OCI-LY7 (cell line): ENCODE data around the gene GRIA4. TPM values are rescaled to one million over a fixed set of nuclear protein-coding genes. Genes with fewer than 3 reads are reported as not detected.

Source experiments
- BruUV-seq: library from RNA; stranded (reverse); fragments of 400-500 nt; replicated peaks from 2 replicates; lab custom pipeline; 2021; lab: Mats Ljungman, UMichigan
- CTCF ChIA-PET: fragments of 300-600 bp; sonication (Branson Sonifier 250); formaldehyde crosslinking; loops from one replicate; lab custom pipeline; 2022; ENCODE audit warnings: antibody characterized with exemption; ENCODE audit not compliant: unreplicated experiment; lab: Charles Lee
- POLR2A ChIA-PET: fragments of 300-600 bp; sonication (Branson Sonifier 250); formaldehyde crosslinking; loops from one replicate; lab custom pipeline; 2022; ENCODE audit warnings: antibody characterized with exemption; lab: Charles Lee
- DNase-seq: peaks from one replicate; pipeline ENCODE4 v3.0.0-alpha.2; 2015; ENCODE audit warnings: low spot score
- H2AFZ ChIP-seq: fragments of 200-600 bp; sonication (generic), shearing (Covaris generic); 2 replicates; pipeline ENCODE4 v1.6.1; 2014; ENCODE audit warnings: mild to moderate bottlenecking, antibody characterized with exemption, low read length, moderate library complexity
- H3K27ac ChIP-seq: fragments of 200-600 bp; sonication (generic); 2 replicates; pipeline ENCODE4 v1.5.1; 2014; ENCODE audit warnings: mixed run types, low read depth, mild to moderate bottlenecking, moderate library complexity, low read length, inconsistent platforms; ENCODE audit not compliant: poor library complexity, severe bottlenecking
- H3K36me3 ChIP-seq: fragments of 200-600 bp; sonication (generic); 2 replicates; pipeline ENCODE4 v1.6.1; 2014; ENCODE audit warnings: mild to moderate bottlenecking, antibody characterized with exemption, low read length, moderate library complexity, mixed read lengths; ENCODE audit not compliant: insufficient read depth
- H3K4me1 ChIP-seq: fragments of 200-600 bp; sonication (generic); 2 replicates; pipeline ENCODE4 v1.5.1; 2014; ENCODE audit warnings: mild to moderate bottlenecking, low read length; ENCODE audit not compliant: insufficient read depth, poor library complexity, severe bottlenecking
- H3K4me2 ChIP-seq: fragments of 200-600 bp; sonication (generic); 2 replicates; pipeline ENCODE4 v1.6.1; 2014; ENCODE audit warnings: mild to moderate bottlenecking, low read length
- H3K4me3 ChIP-seq: fragments of 200-600 bp; sonication (generic); 2 replicates; pipeline ENCODE4 v1.5.1; 2014; ENCODE audit warnings: mild to moderate bottlenecking, low read depth, low read length; ENCODE audit not compliant: poor library complexity, severe bottlenecking
- H3K79me2 ChIP-seq: fragments of 200-600 bp; sonication (generic); 2 replicates; pipeline ENCODE4 v1.6.1; 2016; ENCODE audit warnings: low read depth, mild to moderate bottlenecking, low read length, moderate library complexity, mixed read lengths; ENCODE audit not compliant: insufficient read depth
- H3K9me2 ChIP-seq: fragments of 200-600 bp; sonication (generic); 2 replicates; pipeline ENCODE4 v1.6.1; 2016; ENCODE audit warnings: mild to moderate bottlenecking, low read length, mixed read lengths; ENCODE audit not compliant: insufficient read depth
- H3K9me3 ChIP-seq: fragments of 200-600 bp; sonication (generic); 2 replicates; pipeline ENCODE4 v1.6.1; 2014; ENCODE audit warnings: mild to moderate bottlenecking, mixed run types, low read length, mixed read lengths
- H4K20me1 ChIP-seq: fragments of 200-600 bp; sonication (generic); 2 replicates; pipeline ENCODE4 v1.6.1; 2014; ENCODE audit warnings: mild to moderate bottlenecking, antibody characterized with exemption, low read length, moderate library complexity, mixed read lengths; ENCODE audit not compliant: insufficient read depth
- CTCF ChIP-seq: fragments of 200-600 bp; sonication (generic); conservative IDR thresholded peaks from 2 replicates; pipeline ENCODE4 v1.5.1; 2014; ENCODE audit warnings: mild to moderate bottlenecking, antibody characterized with exemption, low read length, moderate library complexity, mixed read lengths
- EZH2phosphoT487 ChIP-seq: fragments of 200-600 bp; sonication (generic); IDR thresholded peaks from 2 replicates; pipeline ENCODE4 v1.6.1; 2018; ENCODE audit warnings: low read depth, borderline replicate concordance, mild to moderate bottlenecking, mixed run types, antibody characterized with exemption, low read length, moderate library complexity, mixed read lengths
- intact Hi-C: fragments of 100-400 bp; cut with micrococcal nuclease; formaldehyde crosslinking; loops from one replicate; pipeline ENCODE4 v1.10.0; 2022; ENCODE audit not compliant: unreplicated experiment
- total RNA-seq, 2 experiments: library from RNA; depleted of rRNA in 1 of 2; stranded (reverse); fragments of >200 nt in 1 of 2; shearing (Covaris generic) in 1 of 2; gene quantifications; 2 replicates each; pipeline ENCODE4 v1.2.3, GENCODE V29; 2014 to 2022

GRIA4 gene
- total RNA-seq, 2 experiments from 2014 or later: not detected

- TSS peak; percentile 98 for BruUV-seq
- ChIA-PET POLR2A (interaction anchor here (1.5 kb wide), 1 partner anchor 12 kb away, joined by 4 read pairs; no protein-coding TSS in a partner anchor), CTCF (interaction anchor here (0.6 kb wide), 1 partner anchor 83 kb away, joined by 3 read pairs; no protein-coding TSS in a partner anchor)
- Histone ChIP-seq H3K9me2 (no peaks in the 10 kb centered on the region), H3K4me1 (peaks cover 35% of the 10 kb centered on the region), H3K9me3 (no peaks in the 10 kb centered on the region), H3K4me2 (peak overlapping the region; percentile 59), H2AFZ (peak overlapping the region; percentile 86), H3K79me2 (peaks cover 40% of the 10 kb centered on the region), H3K4me3 (peak overlapping the region; percentile 94), H4K20me1 (peaks cover 19% of the 10 kb centered on the region; the same call in 1 of the 2 replicates), H3K27ac (peak overlapping the region; percentile 47), H3K36me3 (peaks cover 26% of the 10 kb centered on the region)
- no peak for TF ChIP-seq EZH2phosphoT487
- TF ChIP-seq CTCF: no peak
- DNase-seq: no peak
- intact Hi-C loops: loop anchor here (1.0 kb wide), 1 partner anchor 53 kb away; no protein-coding TSS in a partner anchor
These were observed 413.0 kb downstream of the GRIA4 start for GRCh38 chr11:106022795-106023275.

- Histone ChIP-seq H3K4me1 (no peaks in the 10 kb centered on the region), H3K9me3 (no peaks in the 10 kb centered on the region), H4K20me1 (no peaks in the 10 kb centered on the region), H3K9me2 (no peaks in the 10 kb centered on the region), H3K36me3 (no peaks in the 10 kb centered on the region), H3K4me2 (no peak overlapping the region), H2AFZ (no peak overlapping the region), H3K27ac (no peak overlapping the region), H3K79me2 (no peaks in the 10 kb centered on the region), H3K4me3 (no peak overlapping the region)
- POLR2A ChIA-PET: interaction anchor here (0.7 kb wide), 1 partner anchor 47 kb away, joined by 3 read pairs; the partner anchor contains the start of gene AASDHPPT
- intact Hi-C loops: no loop called here
- no TSS peak for BruUV-seq
- TF ChIP-seq CTCF (no peak), EZH2phosphoT487 (no peak)
- CTCF ChIA-PET: no interaction called here
- DNase-seq: no peak
These were observed 420.7 kb downstream of the GRIA4 start for GRCh38 chr11:106030609-106031008.

- Histone ChIP-seq H3K79me2 (no peaks in the 10 kb centered on the region), H3K4me3 (no peak overlapping the region), H3K9me2 (no peaks in the 10 kb centered on the region), H3K9me3 (no peaks in the 10 kb centered on the region), H2AFZ (no peak overlapping the region), H3K4me1 (no peaks in the 10 kb centered on the region), H4K20me1 (no peaks in the 10 kb centered on the region), H3K27ac (no peak overlapping the region), H3K36me3 (no peaks in the 10 kb centered on the region), H3K4me2 (no peak overlapping the region)
- BruUV-seq: no TSS peak
- CTCF ChIA-PET: no interaction called here
- POLR2A ChIA-PET: no interaction called here
- no peak for TF ChIP-seq CTCF
- no peak for TF ChIP-seq EZH2phosphoT487
- DNase-seq: no peak
- intact Hi-C loops: no loop called here
These were observed 421.4 kb downstream of the GRIA4 start for GRCh38 chr11:106031202-106031810.
